OCI-LY7 (cell line): ENCODE results near the gene PARVG. TPM values are rescaled to one million over a fixed set of nuclear protein-coding genes. Genes with fewer than 3 reads are reported as not detected.

ENCODE experiments used
- BruUV-seq: library from RNA; stranded (reverse); fragments of 400-500 nt; replicated peaks from 2 replicates; lab custom pipeline; 2021; lab: Mats Ljungman, UMichigan
- CTCF ChIA-PET: fragments of 300-600 bp; sonication (Branson Sonifier 250); formaldehyde crosslinking; loops from one replicate; lab custom pipeline; 2022; ENCODE audit warnings: antibody characterized with exemption; ENCODE audit not compliant: unreplicated experiment; lab: Charles Lee
- POLR2A ChIA-PET: fragments of 300-600 bp; sonication (Branson Sonifier 250); formaldehyde crosslinking; loops from one replicate; lab custom pipeline; 2022; ENCODE audit warnings: antibody characterized with exemption; lab: Charles Lee
- DNase-seq: peaks from one replicate; pipeline ENCODE4 v3.0.0-alpha.2; 2015; ENCODE audit warnings: low spot score
- H2AFZ ChIP-seq: fragments of 200-600 bp; sonication (generic), shearing (Covaris generic); 2 replicates; pipeline ENCODE4 v1.6.1; 2014; ENCODE audit warnings: mild to moderate bottlenecking, antibody characterized with exemption, low read length, moderate library complexity
- H3K27ac ChIP-seq: fragments of 200-600 bp; sonication (generic); 2 replicates; pipeline ENCODE4 v1.5.1; 2014; ENCODE audit warnings: mixed run types, low read depth, mild to moderate bottlenecking, moderate library complexity, low read length, inconsistent platforms; ENCODE audit not compliant: poor library complexity, severe bottlenecking
- H3K36me3 ChIP-seq: fragments of 200-600 bp; sonication (generic); 2 replicates; pipeline ENCODE4 v1.6.1; 2014; ENCODE audit warnings: mild to moderate bottlenecking, antibody characterized with exemption, low read length, moderate library complexity, mixed read lengths; ENCODE audit not compliant: insufficient read depth
- H3K4me1 ChIP-seq: fragments of 200-600 bp; sonication (generic); 2 replicates; pipeline ENCODE4 v1.5.1; 2014; ENCODE audit warnings: mild to moderate bottlenecking, low read length; ENCODE audit not compliant: insufficient read depth, poor library complexity, severe bottlenecking
- H3K4me2 ChIP-seq: fragments of 200-600 bp; sonication (generic); 2 replicates; pipeline ENCODE4 v1.6.1; 2014; ENCODE audit warnings: mild to moderate bottlenecking, low read length
- H3K4me3 ChIP-seq: fragments of 200-600 bp; sonication (generic); 2 replicates; pipeline ENCODE4 v1.5.1; 2014; ENCODE audit warnings: mild to moderate bottlenecking, low read depth, low read length; ENCODE audit not compliant: poor library complexity, severe bottlenecking
- H3K79me2 ChIP-seq: fragments of 200-600 bp; sonication (generic); 2 replicates; pipeline ENCODE4 v1.6.1; 2016; ENCODE audit warnings: low read depth, mild to moderate bottlenecking, low read length, moderate library complexity, mixed read lengths; ENCODE audit not compliant: insufficient read depth
- H3K9me2 ChIP-seq: fragments of 200-600 bp; sonication (generic); 2 replicates; pipeline ENCODE4 v1.6.1; 2016; ENCODE audit warnings: mild to moderate bottlenecking, low read length, mixed read lengths; ENCODE audit not compliant: insufficient read depth
- H3K9me3 ChIP-seq: fragments of 200-600 bp; sonication (generic); 2 replicates; pipeline ENCODE4 v1.6.1; 2014; ENCODE audit warnings: mild to moderate bottlenecking, mixed run types, low read length, mixed read lengths
- H4K20me1 ChIP-seq: fragments of 200-600 bp; sonication (generic); 2 replicates; pipeline ENCODE4 v1.6.1; 2014; ENCODE audit warnings: mild to moderate bottlenecking, antibody characterized with exemption, low read length, moderate library complexity, mixed read lengths; ENCODE audit not compliant: insufficient read depth
- CTCF ChIP-seq: fragments of 200-600 bp; sonication (generic); conservative IDR thresholded peaks from 2 replicates; pipeline ENCODE4 v1.5.1; 2014; ENCODE audit warnings: mild to moderate bottlenecking, antibody characterized with exemption, low read length, moderate library complexity, mixed read lengths
- EZH2phosphoT487 ChIP-seq: fragments of 200-600 bp; sonication (generic); IDR thresholded peaks from 2 replicates; pipeline ENCODE4 v1.6.1; 2018; ENCODE audit warnings: low read depth, borderline replicate concordance, mild to moderate bottlenecking, mixed run types, antibody characterized with exemption, low read length, moderate library complexity, mixed read lengths
- intact Hi-C: fragments of 100-400 bp; cut with micrococcal nuclease; formaldehyde crosslinking; loops from one replicate; pipeline ENCODE4 v1.10.0; 2022; ENCODE audit not compliant: unreplicated experiment
- total RNA-seq, 2 experiments: library from RNA; depleted of rRNA in 1 of 2; stranded (reverse); fragments of >200 nt in 1 of 2; shearing (Covaris generic) in 1 of 2; gene quantifications; 2 replicates each; pipeline ENCODE4 v1.2.3, GENCODE V29; 2014 to 2022

The PARVG gene
- total RNA-seq, 2 experiments from 2014 or later = 0.85 to 7.7 TPM

GRCh38 chr22:44211946-44212930 lies 31.5 kb downstream of the PARVG start:
- Histone ChIP-seq H3K9me3 (no peaks in the 10 kb centered on the region), H4K20me1 (no peaks in the 10 kb centered on the region), H3K27ac (no peak overlapping the region), H3K36me3 (no peaks in the 10 kb centered on the region), H3K4me2 (no peak overlapping the region), H3K9me2 (no peaks in the 10 kb centered on the region), H3K4me3 (no peak overlapping the region), H2AFZ (no peak overlapping the region), H3K4me1 (no peaks in the 10 kb centered on the region), H3K79me2 (no peaks in the 10 kb centered on the region)
- POLR2A ChIA-PET = no interaction called here
- TF ChIP-seq EZH2phosphoT487 (no peak), CTCF (no peak)
- CTCF ChIA-PET = no interaction called here
- DNase-seq = no peak
- intact Hi-C loops = no loop called here
- BruUV-seq = no TSS peak

GRCh38 chr22:44212936-44213335 lies 32.2 kb downstream of the PARVG start:
- ChIA-PET POLR2A (no interaction called here), CTCF (no interaction called here)
- Histone ChIP-seq H3K4me2 (no peak overlapping the region), H4K20me1 (no peaks in the 10 kb centered on the region), H3K4me1 (no peaks in the 10 kb centered on the region), H3K9me3 (no peaks in the 10 kb centered on the region), H3K9me2 (no peaks in the 10 kb centered on the region), H2AFZ (no peak overlapping the region), H3K27ac (no peak overlapping the region), H3K4me3 (no peak overlapping the region), H3K79me2 (no peaks in the 10 kb centered on the region), H3K36me3 (no peaks in the 10 kb centered on the region)
- intact Hi-C loops = no loop called here
- BruUV-seq = no TSS peak
- TF ChIP-seq CTCF (no peak), EZH2phosphoT487 (no peak)
- DNase-seq = no peak

GRCh38 chr22:44213489-44214043 lies 32.8 kb downstream of the PARVG start:
- Histone ChIP-seq H3K9me2 (no peaks in the 10 kb centered on the region), H3K4me2 (no peak overlapping the region), H4K20me1 (no peaks in the 10 kb centered on the region), H3K27ac (no peak overlapping the region), H3K4me3 (no peak overlapping the region), H3K79me2 (no peaks in the 10 kb centered on the region), H3K36me3 (no peaks in the 10 kb centered on the region), H3K9me3 (no peaks in the 10 kb centered on the region), H3K4me1 (no peaks in the 10 kb centered on the region), H2AFZ (no peak overlapping the region)
- no peak for DNase-seq
- no TSS peak for BruUV-seq
- no peak for TF ChIP-seq EZH2phosphoT487
- no peak for TF ChIP-seq CTCF
- intact Hi-C loops = no loop called here
- ChIA-PET CTCF (no interaction called here), POLR2A (no interaction called here)
